Stimulated activated CD4-positive, alpha-beta T cell treated with anti-CD3 and anti-CD28 coated beads, Interleukin-1b, Interleukin-23, amount 100 ng/mL, for 48 hours (primary cell): ENCODE results near the gene EML1.

Experiments
- DNase-seq: peaks from one replicate; pipeline ENCODE4 v3.0.0-alpha.2; 2020

Gene EML1

GRCh38 chr14:99780690-99781089, 12.5 kb upstream of the EML1 start:
- no peak for DNase-seq

DNA sequence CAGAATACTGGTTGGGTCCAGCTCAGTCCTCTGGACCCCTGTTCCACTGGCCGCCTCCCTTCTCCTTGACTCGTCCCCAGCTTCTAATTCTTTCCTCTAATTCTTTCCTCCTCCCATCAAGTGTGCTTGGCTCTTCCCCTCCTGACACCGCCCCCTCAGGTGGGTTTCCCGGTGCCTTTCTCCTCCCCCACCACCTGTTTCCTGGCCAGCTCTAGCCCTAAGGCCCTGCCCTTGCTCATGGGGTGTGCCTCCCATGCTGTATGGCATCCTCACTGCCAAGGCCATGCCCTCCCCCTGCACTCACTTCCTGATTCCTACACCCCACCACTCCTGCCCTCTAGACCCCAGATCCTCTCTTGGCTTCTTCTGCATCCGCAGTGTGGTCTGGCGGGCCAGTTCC, 12.1 kb upstream of the EML1 start:
- no peak for DNase-seq

- no peak for DNase-seq
Measured at GRCh38 chr14:99781853-99782610, 11.2 kb upstream of the EML1 start.

DNA sequence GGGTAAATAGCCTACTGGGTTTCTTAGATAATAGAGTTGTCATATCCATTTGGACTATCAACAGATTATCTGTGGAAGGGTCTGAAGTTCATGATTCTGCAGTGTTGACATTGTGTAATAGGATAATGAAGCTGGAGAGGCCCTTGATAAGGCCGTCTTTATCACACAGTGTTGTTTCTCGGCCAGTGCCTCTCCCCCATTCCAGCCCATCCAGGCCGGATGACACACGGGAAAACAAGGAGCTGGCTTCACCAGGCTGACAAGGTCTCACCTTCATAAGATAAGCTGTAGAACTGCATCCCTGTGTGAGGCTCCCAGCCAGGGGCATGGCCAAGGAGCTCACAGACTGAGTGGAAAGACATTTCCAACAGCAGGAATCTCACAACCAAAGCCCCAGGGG, 8.7 kb upstream of the EML1 start:
- DNase-seq: no peak

DNA sequence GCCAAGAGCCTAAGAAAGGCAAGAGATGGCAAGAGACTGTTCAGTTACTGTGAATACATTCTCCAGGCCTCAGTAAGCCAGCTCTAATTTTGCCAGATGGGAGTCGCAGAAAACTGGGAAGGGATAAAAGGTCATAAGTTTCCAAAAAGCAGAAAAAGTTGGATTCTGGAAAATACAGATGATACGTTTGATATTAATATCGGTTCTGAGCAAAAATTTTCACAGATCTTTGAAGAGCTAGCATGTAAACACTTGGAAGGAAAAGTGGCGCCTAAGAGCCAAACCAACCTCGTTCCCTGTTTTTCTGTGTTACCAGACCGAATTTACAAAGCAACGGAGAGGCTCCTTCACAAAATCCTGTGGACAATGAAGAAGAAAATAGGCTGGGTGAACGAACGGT, 7.8 kb upstream of the EML1 start:
- DNase-seq: no peak

DNA sequence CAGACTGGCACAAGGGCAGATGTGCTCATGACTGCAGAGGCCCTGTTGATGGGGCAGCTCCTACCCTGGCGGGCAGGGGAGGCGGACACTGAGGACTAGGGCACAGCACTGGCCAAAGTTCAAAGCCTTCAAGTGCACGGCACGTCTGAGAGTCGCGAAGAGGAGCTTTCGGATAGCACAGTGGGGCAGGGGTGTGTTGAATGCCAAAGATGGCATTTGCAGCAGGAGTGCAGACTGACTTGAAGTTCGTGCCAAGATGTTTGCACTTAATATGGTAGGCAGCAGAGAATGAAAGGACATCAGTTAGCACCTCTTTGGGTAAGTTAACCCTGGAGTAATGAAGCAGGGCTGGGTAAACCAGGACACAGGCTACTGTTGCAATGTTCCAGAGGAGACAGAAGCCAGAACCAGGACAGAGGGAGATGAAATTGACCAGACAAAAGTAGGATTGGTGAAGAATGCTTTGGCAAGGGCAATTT, 6.7 kb upstream of the EML1 start:
- no peak for DNase-seq

DNA sequence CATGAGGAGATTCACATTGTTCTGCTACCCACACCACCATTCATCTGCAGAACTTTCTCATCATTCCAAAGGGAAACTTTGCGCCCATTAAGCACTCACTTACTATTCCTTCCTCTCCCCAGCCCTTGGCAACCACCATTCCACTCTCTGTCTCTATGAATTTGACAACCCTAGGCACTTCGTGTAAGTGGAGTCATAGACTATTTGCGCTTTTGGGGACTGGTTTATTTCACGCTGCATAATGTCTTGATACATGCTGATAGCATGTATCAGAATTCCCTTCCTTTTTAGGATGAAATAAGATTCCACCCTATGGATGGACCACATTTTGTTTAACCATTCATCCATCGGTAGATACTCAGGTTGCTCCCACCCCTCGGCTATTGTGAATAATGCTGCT, 4.5 kb upstream of the EML1 start:
- no peak for DNase-seq

DNA sequence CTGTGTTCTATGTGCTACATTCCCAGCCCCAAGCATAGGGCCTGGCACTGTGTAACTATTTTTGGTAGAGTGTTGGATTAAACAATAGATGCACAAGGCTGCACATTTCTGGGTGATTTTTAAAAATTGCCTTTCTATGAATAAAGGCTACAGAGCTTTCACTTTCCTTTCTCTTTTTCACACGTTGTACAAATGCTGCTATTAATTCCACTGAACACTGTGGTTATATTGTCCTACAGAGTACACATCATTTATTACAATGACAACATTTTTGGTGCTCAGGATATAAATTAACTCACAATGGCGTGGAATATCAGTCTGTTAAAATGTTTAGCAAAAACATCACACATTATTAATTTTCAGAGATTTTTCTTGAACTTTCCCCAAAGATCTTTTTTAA, 3.6 kb upstream of the EML1 start:
- DNase-seq: no peak

- no peak for DNase-seq
Measured at GRCh38 chr14:99790201-99790977, 2.8 kb upstream of the EML1 start.

DNA sequence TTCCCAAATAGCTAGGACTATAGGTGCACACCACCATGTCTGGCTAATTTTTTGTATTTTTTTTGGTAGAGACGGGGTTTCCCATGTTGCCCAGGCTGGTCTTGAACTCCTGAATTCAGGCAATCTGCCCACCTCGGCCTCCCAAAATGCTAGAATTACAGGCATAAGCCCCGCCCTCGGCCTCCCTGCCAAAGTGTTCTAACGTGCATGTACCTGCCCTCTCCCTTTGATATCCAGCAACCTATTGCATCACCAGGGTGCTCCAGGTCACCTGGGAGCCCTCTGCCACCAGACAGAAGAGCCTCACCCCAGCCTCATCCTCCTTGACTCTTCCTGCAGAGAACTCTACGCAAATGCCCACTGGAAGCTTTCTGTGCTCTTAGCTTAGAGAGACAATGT, 2.2 kb upstream of the EML1 start:
- DNase-seq: no peak

- DNase-seq: no peak
Measured at GRCh38 chr14:99791476-99792209, 1.6 kb upstream of the EML1 start.

GRCh38 chr14:99792210-99792535, 1.0 kb upstream of the EML1 start:
- no peak for DNase-seq

GRCh38 chr14:99792551-99793212, 531 bp upstream of the EML1 start:
- no peak for DNase-seq

DNA sequence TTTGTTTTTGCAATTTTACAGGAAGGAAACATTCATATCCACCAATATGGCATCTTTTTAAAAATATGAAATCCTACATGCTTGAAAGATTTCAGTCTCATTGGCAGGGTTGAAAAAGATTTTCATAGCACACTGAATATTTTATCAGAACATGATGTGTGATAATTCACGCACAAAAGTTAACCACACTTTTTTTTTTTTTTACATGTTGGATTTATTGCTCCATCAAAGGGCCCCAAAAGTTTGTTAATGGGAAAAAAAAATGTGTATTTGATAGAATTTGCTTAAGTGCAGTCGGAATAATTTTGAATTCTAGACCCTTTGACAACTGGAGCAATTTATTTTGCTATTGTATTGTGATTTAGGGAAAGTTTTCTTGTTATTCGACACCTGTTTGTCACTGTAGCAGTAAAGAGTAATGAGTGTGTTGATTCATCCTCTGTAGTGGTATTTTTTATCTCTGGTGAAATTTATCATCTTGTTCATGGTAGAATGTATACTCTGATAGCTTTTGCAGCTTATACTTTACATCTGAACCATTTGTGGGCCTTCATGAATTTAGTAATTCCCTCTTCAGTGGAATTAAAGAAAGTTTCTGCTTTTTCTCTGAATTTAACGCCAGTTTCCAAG, 1.1 kb downstream of the EML1 start:
- DNase-seq: no peak

GRCh38 chr14:99795046-99795445, 1.8 kb downstream of the EML1 start:
- DNase-seq: no peak

GRCh38 chr14:99797231-99797630, 4.0 kb downstream of the EML1 start:
- DNase-seq: no peak

DNA sequence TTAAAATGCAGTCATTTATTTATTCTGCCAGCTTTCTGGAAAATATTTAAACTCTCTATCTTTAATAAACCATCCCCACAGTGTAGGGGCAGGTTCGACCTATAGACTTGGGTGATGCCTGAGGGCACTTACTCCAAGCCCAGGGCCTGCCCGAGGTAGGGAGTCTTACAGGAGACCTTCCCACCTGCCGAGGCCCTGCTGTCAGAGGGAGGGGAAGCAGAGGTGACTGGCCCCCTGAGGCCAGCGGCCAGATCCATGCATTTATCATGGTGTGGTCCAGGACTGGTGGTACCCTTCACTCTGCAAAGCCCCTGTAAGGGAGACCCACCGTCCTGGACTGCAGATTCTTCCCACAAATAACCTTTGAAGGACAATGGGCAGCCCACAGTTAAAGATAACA, 7.6 kb downstream of the EML1 start:
- DNase-seq: no peak

DNA sequence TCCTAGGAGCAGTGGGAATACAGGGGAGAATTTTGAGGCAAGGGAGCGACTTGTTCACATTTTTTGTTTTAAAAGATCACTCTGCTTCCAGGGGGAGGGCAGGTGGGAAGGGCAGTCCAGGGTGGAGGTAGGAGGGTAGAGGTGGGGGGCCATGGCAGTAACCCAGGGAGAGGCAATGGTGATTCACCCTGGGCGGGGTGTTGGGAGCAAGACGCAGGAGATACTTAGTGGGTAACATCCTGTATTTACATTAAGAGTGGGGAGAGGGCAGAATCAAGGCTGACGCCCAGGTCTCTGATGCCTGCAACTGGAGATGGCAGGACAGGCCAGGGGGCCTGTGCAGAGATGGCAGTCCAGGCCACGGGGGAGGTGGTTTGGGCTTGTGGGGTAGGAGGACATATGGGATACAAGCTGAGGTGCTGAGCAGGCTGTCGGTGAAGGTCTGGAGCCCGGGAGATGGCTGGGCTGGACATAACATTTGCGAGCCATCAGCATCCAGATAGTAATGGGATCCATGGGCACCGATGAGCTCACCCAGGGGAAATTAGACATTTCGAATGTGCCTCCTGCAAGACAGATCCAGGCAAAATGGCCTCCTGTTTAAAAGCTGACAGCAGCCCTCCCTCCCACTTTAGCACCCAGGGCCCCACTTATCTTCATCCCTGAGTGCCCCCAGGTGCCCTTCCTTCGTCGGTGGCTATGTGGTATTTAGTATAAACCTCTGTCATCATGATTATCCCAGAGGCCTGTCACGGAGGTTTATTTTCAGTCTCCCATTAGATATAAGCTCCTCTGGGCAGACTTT, 9.3 kb downstream of the EML1 start:
- no peak for DNase-seq

DNA sequence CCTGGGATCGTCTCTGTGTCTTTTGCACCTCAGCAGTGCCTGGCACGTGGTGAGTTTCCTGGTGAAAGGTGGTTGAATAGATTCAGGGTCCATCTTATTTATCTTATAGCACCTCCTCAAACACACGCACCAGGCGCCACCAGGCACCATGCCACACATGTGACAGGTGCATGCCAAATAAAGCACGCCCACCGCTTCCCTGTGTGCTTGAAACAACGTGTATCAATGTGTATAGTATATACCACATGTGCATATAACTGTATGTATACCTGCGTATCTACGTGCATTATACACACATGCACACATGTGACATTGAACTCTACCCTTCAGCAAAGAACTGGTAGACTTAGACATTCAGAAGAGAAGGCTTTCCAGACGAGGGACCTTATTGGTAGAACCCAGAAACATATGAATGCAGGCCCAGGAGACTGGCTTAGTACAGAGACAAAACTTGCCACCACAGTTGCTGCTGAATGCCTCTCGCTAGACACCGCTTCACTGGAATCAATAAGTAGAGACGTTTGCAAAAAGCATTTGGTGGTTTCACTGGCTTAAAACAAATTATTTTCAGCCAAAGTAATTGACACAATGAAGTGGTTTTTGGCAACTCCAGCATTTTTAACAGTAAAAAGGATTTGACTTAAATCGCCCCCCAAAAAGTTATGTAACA, 10.0 kb downstream of the EML1 start:
- DNase-seq: no peak

DNA sequence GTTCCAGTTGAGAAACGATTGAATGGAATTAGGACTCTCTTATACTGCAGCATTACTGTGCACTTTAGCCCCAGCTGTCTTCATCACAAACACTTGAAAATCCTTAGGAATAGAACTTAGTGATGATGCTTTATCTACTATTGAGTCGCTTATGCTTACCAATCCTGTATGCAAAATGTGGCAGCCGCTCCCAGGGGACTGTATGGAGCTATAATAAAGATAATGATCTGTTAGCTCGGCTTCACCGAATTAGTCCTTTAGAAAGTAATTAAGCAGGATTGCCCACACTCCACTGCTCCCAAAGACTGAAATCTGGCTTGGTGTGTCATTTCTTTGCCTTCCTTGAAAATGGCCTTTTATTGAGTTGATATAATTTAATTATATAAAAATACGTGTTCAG, 10.6 kb downstream of the EML1 start:
- DNase-seq: no peak

DNA sequence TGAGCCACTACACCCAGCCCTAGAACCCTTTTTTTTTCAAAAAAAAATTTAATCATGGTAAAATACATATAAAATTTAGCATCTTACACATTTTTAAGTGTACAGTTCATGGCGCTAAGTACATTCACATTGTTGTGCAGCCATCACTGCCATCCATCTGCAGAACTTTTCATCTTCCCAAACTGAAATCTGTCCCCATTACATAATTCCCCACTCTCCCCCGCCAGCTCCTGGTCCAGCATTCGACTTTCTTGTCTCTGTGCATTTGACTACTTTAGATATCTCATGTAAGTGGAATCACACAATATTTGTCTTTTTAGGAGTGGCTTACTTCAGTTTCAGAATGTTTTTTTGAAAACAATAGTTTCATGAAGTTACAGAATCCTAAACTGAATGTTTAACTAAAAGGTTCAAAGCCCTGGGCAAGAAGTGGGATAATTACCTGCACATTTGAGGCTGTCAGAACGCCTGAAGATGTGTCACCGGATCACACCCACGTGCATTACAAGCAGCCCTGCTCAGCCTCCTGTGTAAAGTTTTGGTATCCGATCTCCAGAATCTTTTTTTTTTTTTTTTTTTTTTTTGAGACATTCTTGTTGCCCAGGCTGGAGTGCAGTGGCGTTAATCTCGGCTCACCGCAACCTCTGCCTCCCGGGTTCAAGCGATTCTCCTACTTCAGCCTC, 12.7 kb downstream of the EML1 start:
- no peak for DNase-seq
